Lung (tissue), 12 donors: ENCODE data around the gene GASK1A. TPM values are rescaled to one million over a fixed set of nuclear protein-coding genes. Genes with fewer than 3 reads are reported as not detected.

Experiments
- ATAC-seq: fragments of 200-7000 bp; cut with Tn5 transposase; one replicate; pipeline ENCODE4 v1.9.1; 2020; ENCODE audit warnings: moderate number of reproducible peaks; ENCODE audit not compliant: insufficient read depth, low FRiP score
- DNase-seq, 3 donors: peaks; one replicate each; pipeline ENCODE4 v3.0.0-alpha.2; 2013 to 2017
- H3K27ac ChIP-seq, 2 donors: one replicate each; pipeline ENCODE4 v1.5.1; 2013; ENCODE audit warnings: mild to moderate bottlenecking in 2 of 2, moderate library complexity in 2 of 2, control low read depth in 1 of 2, inconsistent platforms in 1 of 2, low read depth in 1 of 2, low read length in 1 of 2
- H3K27me3 ChIP-seq, 3 donors: one replicate each; pipeline ENCODE4 v1.5.1; 2013; ENCODE audit warnings: low read length in 2 of 3; ENCODE audit not compliant: control insufficient read depth in 3 of 3, insufficient read depth in 3 of 3
- H3K36me3 ChIP-seq, 4 donors: one replicate each; pipeline ENCODE4 v1.5.1; 2013; ENCODE audit warnings: low read length in 4 of 4, mild to moderate bottlenecking in 1 of 4, moderate library complexity in 1 of 4; ENCODE audit not compliant: control insufficient read depth in 4 of 4, insufficient read depth in 4 of 4
- H3K4me1 ChIP-seq, 5 donors: one replicate each; pipeline ENCODE4 v1.5.1; 2013; ENCODE audit warnings: low read length in 5 of 5, mild to moderate bottlenecking in 2 of 5, moderate library complexity in 1 of 5; ENCODE audit not compliant: control insufficient read depth in 5 of 5, insufficient read depth in 5 of 5
- H3K4me3 ChIP-seq: one replicate; pipeline ENCODE4 v1.5.1; 2013; ENCODE audit warnings: mild to moderate bottlenecking, control low read depth, moderate library complexity
- H3K9ac ChIP-seq, 2 donors: one replicate each; pipeline ENCODE4 v1.5.1; 2013; ENCODE audit warnings: low read length in 2 of 2, control low read depth in 1 of 2; ENCODE audit not compliant: insufficient read depth in 1 of 2
- H3K9me3 ChIP-seq, 4 donors: one replicate each; pipeline ENCODE4 v1.5.1; 2013; ENCODE audit warnings: low read length in 3 of 4, mild to moderate bottlenecking in 1 of 4, moderate library complexity in 1 of 4; ENCODE audit not compliant: control insufficient read depth in 4 of 4, insufficient read depth in 3 of 4
- CTCF ChIP-seq: IDR thresholded peaks from 2 replicates; pipeline ENCODE4 v1.5.1; 2012; ENCODE audit warnings: mild to moderate bottlenecking; ENCODE audit errors: control extremely low read depth, extremely low read depth
- WGBS, 2 donors: extraction: QIAGEN DNeasy Blood & Tissue Kit; methylation state at CpG; one replicate each; pipeline ENCODE4 v1.1.7; 2013; 5-methylcytosine and 5-hydroxymethylcytosine counted together
- polyA plus RNA-seq, 2 donors: library from polyadenylated mRNA; stranded (reverse); fragments of 200-250 nt; gene quantifications; one replicate each; pipeline ENCODE4 v1.2.1, GENCODE V29; 2013
- total RNA-seq, 2 donors: library from RNA; depleted of rRNA in 1 of 2; stranded (reverse); fragments of >200 nt in 1 of 2; gene quantifications; one replicate each; pipeline ENCODE4 v1.2.1, GENCODE V29; 2014 to 2021
- donor health status: control.
- donor health status: control.
- donor health status: Bipolar disorder and iron deficiency.
- donor health status: healthy.
- donor health status: DM: yes; HTN: yes; CAD: no.

Gene GASK1A
- total and polyA plus RNA-seq, 4 donors = 1.5 to 16.1 (median 5.1) TPM

GRCh38 chr3:43001094-43001553, 22.0 kb downstream of the GASK1A start:
- H3K36me3 ChIP-seq = no peaks in the 10 kb centered on the region
- peak overlapping the region in 1 of 2 donors; percentile 26 for H3K27ac ChIP-seq
- no peak overlapping the region for H3K4me3 ChIP-seq
- peaks cover 0 to 34% (median 8%) of the 10 kb centered on the region in 5 donors for H3K4me1 ChIP-seq
- no peaks in the 10 kb centered on the region for H3K27me3 ChIP-seq
- DNase-seq (peak; percentile 95 to 99 (median 99)), ATAC-seq (peak; percentile 78)
- no peaks in the 10 kb centered on the region for H3K9me3 ChIP-seq
- peak overlapping the region in 1 of 2 donors; percentile 35 for H3K9ac ChIP-seq
- no peak for TF ChIP-seq CTCF
- 58 to 75% methylated on average over 8 of the region's 8 CpGs for WGBS, 2 donors

GRCh38 chr3:43001556-43002121, 22.5 kb downstream of the GASK1A start:
- Histone ChIP-seq H3K9ac (peak overlapping the region in 1 of 2 donors; percentile 44), H3K9me3 (no peaks in the 10 kb centered on the region), H3K27me3 (no peaks in the 10 kb centered on the region), H3K4me1 (peaks cover 0 to 34% (median 8%) of the 10 kb centered on the region in 5 donors), H3K27ac (no peak overlapping the region), H3K36me3 (no peaks in the 10 kb centered on the region), H3K4me3 (no peak overlapping the region)
- no peak for TF ChIP-seq CTCF
- DNase-seq (peak in 1 of 3 donors; percentile 32), ATAC-seq (no peak)
- 73 to 90% methylated on average over 5 of the region's 5 CpGs for WGBS, 2 donors

GRCh38 chr3:43004282-43004681, 25.2 kb downstream of the GASK1A start:
- ATAC-seq = peak; percentile 15
- TF ChIP-seq CTCF = no peak

More at GRCh38 chr3:43004282-43004681, 25.2 kb downstream of the GASK1A start:
- Histone ChIP-seq H3K36me3 (no peaks in the 10 kb centered on the region), H3K9ac (no peak overlapping the region), H3K9me3 (no peaks in the 10 kb centered on the region), H3K4me1 (peaks cover 0 to 26% (median 8%) of the 10 kb centered on the region in 5 donors), H3K4me3 (no peak overlapping the region), H3K27me3 (no peaks in the 10 kb centered on the region), H3K27ac (no peak overlapping the region)
- DNase-seq = no peak
- 89 to 90% methylated on average over 4 of the region's 4 CpGs for WGBS, 2 donors
